Measurements from ENCODE around the gene TMEM81. TPM values are rescaled to one million over a fixed set of nuclear protein-coding genes. Genes with fewer than 3 reads are reported as not detected.

The TMEM81 gene
- total and polyA plus RNA-seq, 2 of the 8 experiments (the other 6 are each of a cell fraction or from before 2014, with no cell fraction given), result 2.1 to 5.9 TPM

DNA sequence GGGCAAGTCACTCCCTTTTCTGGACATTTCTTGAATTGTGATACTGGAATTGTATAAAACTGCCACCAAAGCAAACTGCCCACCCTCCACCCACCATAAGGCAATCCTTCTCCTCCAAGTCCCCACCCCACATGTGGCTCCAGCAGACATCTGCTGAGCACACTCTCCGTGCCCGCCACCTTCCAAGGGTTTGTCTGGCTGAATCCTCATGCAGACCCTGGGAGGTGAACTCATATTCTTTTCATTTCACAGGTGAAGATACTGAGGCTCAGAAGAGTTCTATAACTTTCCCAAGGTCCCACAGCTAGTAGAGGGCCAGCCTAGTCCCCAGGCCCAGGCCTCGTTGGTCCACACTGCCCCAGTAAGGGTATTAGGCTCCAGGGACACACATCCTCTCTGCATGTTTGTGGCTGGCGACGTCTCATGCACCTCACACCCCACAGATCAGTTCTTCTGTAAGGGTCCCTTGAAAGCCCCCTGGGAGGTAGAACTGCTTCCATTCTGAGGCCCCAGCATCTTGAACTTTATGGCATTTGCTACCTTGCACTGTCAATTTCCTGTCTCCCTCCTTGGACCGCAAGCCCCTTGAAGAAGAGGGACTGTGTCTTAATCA, 27.2 kb downstream of the TMEM81 start:
- Histone ChIP-seq H3K27ac (ENCODE audit: low read depth, low read length) (no peak overlapping the region), H3K4ac (replicated peaks; ENCODE audit: insufficient read length, low read depth, low read length) (no peak overlapping the region), H2AK5ac (ENCODE audit: low read depth, low read length) (no peak overlapping the region), H3K14ac (ENCODE audit: insufficient read length) (no peak overlapping the region), H4K8ac (ENCODE audit: extremely low read depth, insufficient read depth, low read length) (no peak overlapping the region), H4K20me1 (replicated peaks in 1 of 2; ENCODE audit: control insufficient read depth in 1 of 2, insufficient read depth in 2 of 2, low read length in 2 of 2) (no peaks in the 10 kb centered on the region), H3K79me1 (ENCODE audit: low read depth, low read length) (no peaks in the 10 kb centered on the region), H3K18ac (ENCODE audit: extremely low read depth, low read length) (no peak overlapping the region), H2BK120ac (replicated peaks; ENCODE audit: low read depth, low read length) (no peak overlapping the region), H2BK20ac (ENCODE audit: low read length) (no peak overlapping the region), H3K79me2 (ENCODE audit: control insufficient read depth in 1 of 2, insufficient read depth in 2 of 2, low read length in 2 of 2) (no peaks in the 10 kb centered on the region), H3K23ac (ENCODE audit: insufficient read length) (no peak overlapping the region), H2BK15ac (ENCODE audit: low read length) (no peak overlapping the region), H2BK5ac (ENCODE audit: low read depth, low read length) (no peak overlapping the region), H3K36me3 (ENCODE audit: control insufficient read depth in 2 of 4, insufficient read depth in 4 of 4, low read length in 3 of 4) (no peaks in the 10 kb centered on the region), H3K4me1 (replicated peaks in 1 of 4; ENCODE audit: control insufficient read depth in 3 of 4, insufficient read depth in 4 of 4, low read length in 3 of 4) (peaks cover 0 to 4% (median 2%) of the 10 kb centered on the region in 4 experiments; a peak in 4 of 7 replicates), H2AFZ (ENCODE audit: low read length) (no peak overlapping the region), H2BK12ac (ENCODE audit: low read depth, low read length) (no peak overlapping the region), H4K91ac (replicated peaks; ENCODE audit: insufficient read length, low read length) (no peak overlapping the region), H3K9me3 (ENCODE audit: insufficient read depth in 2 of 2, low read depth in 1 of 2, low read length in 1 of 2) (no peaks in the 10 kb centered on the region), H3K27me3 (replicated peaks in 1 of 4; ENCODE audit: control insufficient read depth in 3 of 4, extremely low read depth in 1 of 4, insufficient read depth in 3 of 4, low read length in 3 of 4) (no peaks in the 10 kb centered on the region), H3K23me2 (ENCODE audit: low read depth, low read length) (no peaks in the 10 kb centered on the region), H4K5ac (ENCODE audit: insufficient read length, low read depth, low read length) (no peak overlapping the region), H3K4me3 (ENCODE audit: extremely low read depth in 1 of 4, insufficient read depth in 2 of 4, low read depth in 3 of 4, low read length in 4 of 4) (no peak overlapping the region), H3K56ac (replicated peaks; ENCODE audit: insufficient read length, low read depth, low read length) (no peak overlapping the region), H3K4me2 (ENCODE audit: insufficient read depth in 1 of 2, low read depth in 2 of 2, low read length in 2 of 2) (no peak overlapping the region), H3K9ac (replicated peaks in 1 of 4; ENCODE audit: extremely low read depth in 1 of 4, low read depth in 3 of 4, low read length in 3 of 4) (no peak overlapping the region)
- ChIA-PET CTCF (ENCODE audit: partially characterized antibody) (interaction anchor here (0.5 to 38.9 kb wide), 7 partner anchors 9 to 278 kb away, joined by 3 to 1336 read pairs (median 8); no protein-coding TSS in a partner anchor), POLR2A (ENCODE audit: partially characterized antibody) (no interaction called here)
- 87% methylated on average over 6 of the region's 6 CpGs; no CpG with 5 or more reads in 1 of the 2 experiments for WGBS, 2 experiments (ENCODE audit: extremely low coverage in 1 of 2, insufficient coverage in 1 of 2, insufficient read length in 1 of 2, insufficient replicate concordance in 2 of 2, low coverage in 1 of 2, low lambda C conversion rate in 2 of 2, missing lambda C conversion rate in 1 of 2)
- no peak for DNase-seq (ENCODE audit: low read depth in 1 of 2, low spot score in 2 of 2)
- FAIRE-seq, result no peak
- TF ChIP-seq, protein P1, sequence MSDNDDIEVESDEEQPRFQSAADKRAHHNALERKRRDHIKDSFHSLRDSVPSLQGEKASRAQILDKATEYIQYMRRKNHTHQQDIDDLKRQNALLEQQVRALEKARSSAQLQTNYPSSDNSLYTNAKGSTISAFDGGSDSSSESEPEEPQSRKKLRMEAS (IDR thresholded peaks at IDR 0.05), result no peak
- TF ChIP-seq KDM4A (IDR thresholded peaks at IDR 0.05; ENCODE audit: low read depth, low read length, severe bottlenecking) (no peak), BACH1 (IDR thresholded peaks at IDR 0.05; ENCODE audit: low read length) (no peak), EP300 (IDR thresholded peaks at IDR 0.05; ENCODE audit: borderline replicate concordance in 1 of 2, low read depth in 2 of 2, low read length in 2 of 2) (no peak), EZH2 (IDR thresholded peaks at IDR 0.05; ENCODE audit: low read depth, low read length, severe bottlenecking) (no peak), SIRT6 (IDR thresholded peaks at IDR 0.05; ENCODE audit: low read length) (no peak), ZNF274 (IDR thresholded peaks at IDR 0.05; ENCODE audit: borderline replicate concordance, extremely low read depth, low read length) (no peak), CREB1 (IDR thresholded peaks at IDR 0.05) (no peak), JUN (IDR thresholded peaks at IDR 0.05; ENCODE audit: low read depth, low read length) (no peak), HDAC6 (IDR thresholded peaks at IDR 0.05; ENCODE audit: low read depth, low read length) (no peak), RFX5 (IDR thresholded peaks at IDR 0.05; ENCODE audit: borderline replicate concordance, low read depth, low read length) (no peak)
- TF ChIP-seq, protein P2, sequence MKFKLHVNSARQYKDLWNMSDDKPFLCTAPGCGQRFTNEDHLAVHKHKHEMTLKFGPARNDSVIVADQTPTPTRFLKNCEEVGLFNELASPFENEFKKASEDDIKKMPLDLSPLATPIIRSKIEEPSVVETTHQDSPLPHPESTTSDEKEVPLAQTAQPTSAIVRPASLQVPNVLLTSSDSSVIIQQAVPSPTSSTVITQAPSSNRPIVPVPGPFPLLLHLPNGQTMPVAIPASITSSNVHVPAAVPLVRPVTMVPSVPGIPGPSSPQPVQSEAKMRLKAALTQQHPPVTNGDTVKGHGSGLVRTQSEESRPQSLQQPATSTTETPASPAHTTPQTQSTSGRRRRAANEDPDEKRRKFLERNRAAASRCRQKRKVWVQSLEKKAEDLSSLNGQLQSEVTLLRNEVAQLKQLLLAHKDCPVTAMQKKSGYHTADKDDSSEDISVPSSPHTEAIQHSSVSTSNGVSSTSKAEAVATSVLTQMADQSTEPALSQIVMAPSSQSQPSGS (IDR thresholded peaks at IDR 0.05; ENCODE audit: low read length), result no peak
